Measurements from ENCODE around the gene C1orf167. TPM values are rescaled to one million over a fixed set of nuclear protein-coding genes. Genes with fewer than 3 reads are reported as not detected.
A peak's percentile ranks its signal among the peaks of the same experiment; 100 is the strongest.

Gene C1orf167
- total and polyA plus RNA-seq, 4 donors = 0.37 TPM; not detected in 3

GRCh38 chr1:11783556-11783955 lies 21.6 kb downstream of the C1orf167 start:
- no peak for DNase-seq (ENCODE audit: low spot score)
- Histone ChIP-seq H3K36me3 (ENCODE audit: control insufficient read depth in 4 of 4, insufficient read depth in 3 of 4, low read depth in 1 of 4, low read length in 3 of 4) (no peaks in the 10 kb centered on the region), H3K4me3 (ENCODE audit: low read depth in 1 of 3, low read length in 3 of 3) (no peak overlapping the region), H3K27ac (ENCODE audit: low read depth in 1 of 2, low read length in 2 of 2) (peak overlapping the region in 1 of 2 donors; percentile 11), H3K27me3 (ENCODE audit: control insufficient read depth in 4 of 4, insufficient read depth in 4 of 4, low read length in 3 of 4) (no peaks in the 10 kb centered on the region), H3K9me3 (ENCODE audit: control insufficient read depth in 4 of 4, low read length in 3 of 4) (no peaks in the 10 kb centered on the region), H3K9ac (ENCODE audit: low read depth in 1 of 2, low read length in 2 of 2) (no peak overlapping the region), H3K4me1 (ENCODE audit: control insufficient read depth in 4 of 4, insufficient read depth in 4 of 4, low read length in 3 of 4) (peaks cover 0 to 15% (median 14%) of the 10 kb centered on the region in 4 donors)
- 93% methylated on average over 6 of the region's 6 CpGs for WGBS
- no peak for TF ChIP-seq FOXA1 (IDR thresholded peaks at IDR 0.05)
- TF ChIP-seq REST (IDR thresholded peaks at IDR 0.05) = no peak
- TF ChIP-seq EGR1 (IDR thresholded peaks at IDR 0.05; ENCODE audit: low read depth in 2 of 2) = no peak
- no peak for TF ChIP-seq ZBTB33 (IDR thresholded peaks at IDR 0.05)
- no peak for TF ChIP-seq SP1 (IDR thresholded peaks at IDR 0.05)
- no peak for TF ChIP-seq RAD21 (IDR thresholded peaks at IDR 0.05)
- no peak for TF ChIP-seq ATF3 (IDR thresholded peaks at IDR 0.05)
- no peak for TF ChIP-seq HNF4A (conservative IDR thresholded peaks at IDR 0.05)
- no peak for TF ChIP-seq JUND (IDR thresholded peaks at IDR 0.05)
- TF ChIP-seq HNF4G (IDR thresholded peaks at IDR 0.05) = no peak
- no peak for TF ChIP-seq NR2F2 (IDR thresholded peaks at IDR 0.05)
- TF ChIP-seq TAF1 (conservative IDR thresholded peaks at IDR 0.05) = no peak
- TF ChIP-seq CTCF (IDR thresholded peaks at IDR 0.05; ENCODE audit: low read depth, low read length, missing input control) = no peak
- TF ChIP-seq MAX (IDR thresholded peaks at IDR 0.05) = no peak
- TF ChIP-seq GABPA (IDR thresholded peaks at IDR 0.05 in 1 of 2, conservative IDR thresholded peaks at IDR 0.05 in 1 of 2) = no peak
- TF ChIP-seq RXRA (IDR thresholded peaks at IDR 0.05) = no peak
- no peak for TF ChIP-seq YY1 (IDR thresholded peaks at IDR 0.05)
- no peak for TF ChIP-seq FOXA2 (IDR thresholded peaks at IDR 0.05)
